GM12892 (cell line): ENCODE measurements around the gene ARMC8.

ENCODE experiments used
- DNase-seq: peaks from one replicate; pipeline ENCODE4 v3.0.0; 2011; ENCODE audit not compliant: insufficient read length
- FAIRE-seq: peaks from 2 replicates; lab custom pipeline; 2011; peaks lifted over from hg19 to GRCh38; lab: Jason Lieb, UNC
- POLR2A ChIP-seq: IDR thresholded peaks from 2 replicates; pipeline ENCODE4 v1.6.1; 2011; ENCODE audit warnings: low read depth, low read length, control low read depth
- POLR2AphosphoS5 ChIP-seq: IDR thresholded peaks from 2 replicates; pipeline ENCODE4 v1.6.1; 2011; ENCODE audit warnings: low read depth, low read length, control low read depth
- TAF1 ChIP-seq: IDR thresholded peaks from 2 replicates; pipeline ENCODE4 v1.6.1; 2011; ENCODE audit warnings: low read depth, mild to moderate bottlenecking, control low read depth, low read length, borderline replicate concordance

Gene ARMC8

DNA sequence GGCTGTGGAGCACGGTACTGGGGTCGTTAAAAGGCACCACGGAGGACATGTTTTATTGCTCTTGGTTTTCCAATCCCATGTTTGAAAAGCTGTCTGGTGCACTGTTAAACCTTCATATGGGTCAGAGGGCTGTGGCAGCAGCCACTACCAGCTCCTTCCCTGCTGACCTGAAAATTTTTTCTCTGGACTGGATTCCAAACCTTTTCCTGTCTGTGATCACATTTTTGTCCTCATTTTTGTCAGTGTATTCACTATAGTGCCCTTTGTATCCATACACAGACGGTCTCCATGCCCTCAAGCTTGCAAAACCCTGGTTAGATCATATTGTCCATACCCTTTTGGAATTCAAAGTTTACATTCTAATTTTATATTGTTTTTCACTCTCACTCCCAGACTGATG is 72.0 kb downstream of the ARMC8 start:
- no peak for DNase-seq
- TF ChIP-seq POLR2A (no peak), POLR2AphosphoS5 (no peak), TAF1 (no peak)
- FAIRE-seq: no peak

DNA sequence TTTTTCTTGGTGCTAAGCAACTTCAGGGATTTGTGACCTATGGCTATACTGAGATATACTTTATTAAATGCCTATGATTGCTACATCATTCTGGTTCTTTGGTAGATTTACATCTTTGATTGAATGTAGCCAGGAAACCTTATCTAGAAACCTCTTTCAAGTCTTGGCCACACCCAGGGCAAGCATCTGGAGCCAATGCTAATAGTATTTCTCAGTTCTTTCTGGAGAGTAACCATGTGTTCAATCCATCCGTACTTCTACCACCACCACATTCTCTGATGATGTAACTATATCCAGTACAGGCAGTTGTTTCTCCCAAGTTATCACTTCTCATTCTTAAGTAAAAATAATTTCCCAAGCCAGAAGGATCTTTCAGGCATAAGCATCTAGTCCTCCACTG is 73.5 kb downstream of the ARMC8 start:
- DNase-seq (no peak), FAIRE-seq (no peak)
- no peak for TF ChIP-seq POLR2AphosphoS5

DNA sequence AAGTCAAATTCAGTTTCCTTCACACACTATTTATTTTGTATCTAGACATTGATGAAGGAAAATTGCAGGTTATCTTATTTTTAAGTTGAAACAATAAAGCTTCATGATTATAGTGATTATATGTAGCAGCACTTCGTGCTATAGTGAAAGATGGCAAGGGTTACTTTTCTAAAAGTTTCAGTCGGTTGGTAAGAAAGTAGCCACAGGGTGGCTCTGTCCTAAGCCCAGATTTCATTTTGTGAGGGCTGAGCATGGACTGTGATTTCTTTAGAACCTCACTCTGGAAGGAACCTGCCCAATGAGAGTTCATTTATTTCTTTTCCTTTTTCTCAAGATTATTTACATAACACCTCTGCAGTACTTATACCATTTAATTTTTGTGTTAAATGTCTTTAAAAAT is 76.0 kb downstream of the ARMC8 start:
- TF ChIP-seq POLR2AphosphoS5 (no peak), POLR2A (no peak), TAF1 (no peak)
- FAIRE-seq (no peak), DNase-seq (no peak)

DNA sequence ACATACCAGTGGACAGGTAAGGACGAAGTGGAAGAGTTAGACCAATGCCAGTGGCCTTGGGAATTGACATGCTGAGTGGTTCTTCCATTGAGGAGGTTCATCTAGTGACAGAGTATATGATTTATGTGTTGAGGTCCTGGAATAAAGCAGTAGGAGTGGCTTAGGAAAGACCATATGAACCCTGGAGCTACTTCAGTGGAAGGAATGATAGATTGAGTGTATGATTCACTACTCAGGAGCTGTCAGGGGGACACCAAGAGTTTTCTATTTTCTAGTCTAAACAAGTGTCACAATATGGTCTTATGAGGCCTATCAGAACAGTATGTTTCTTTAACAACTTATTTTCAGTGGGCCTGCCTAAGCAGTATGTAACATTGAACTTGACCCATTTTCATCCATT is 78.6 kb downstream of the ARMC8 start:
- DNase-seq (no peak), FAIRE-seq (no peak)
- TF ChIP-seq POLR2A (no peak), TAF1 (no peak), POLR2AphosphoS5 (no peak)

DNA sequence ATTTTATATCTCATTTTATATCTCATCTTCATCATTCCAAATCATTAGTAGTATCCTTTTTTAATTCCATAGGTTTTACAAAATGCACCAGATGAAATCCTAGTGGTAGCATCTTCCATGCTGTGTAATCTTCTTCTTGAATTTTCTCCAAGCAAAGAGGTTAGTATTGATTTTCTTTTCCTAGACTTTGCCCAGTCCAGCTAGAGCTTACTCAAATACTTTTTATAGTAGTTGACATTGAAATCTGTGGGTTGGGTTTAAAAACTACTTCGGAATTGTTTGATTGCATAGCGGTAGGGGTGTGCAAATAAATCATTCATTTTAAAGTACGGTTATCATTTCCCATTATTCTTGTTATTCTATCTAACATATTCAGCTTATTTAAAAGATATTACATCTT is 80.0 kb downstream of the ARMC8 start:
- DNase-seq (no peak), FAIRE-seq (no peak)
- TF ChIP-seq POLR2AphosphoS5 (no peak), POLR2A (no peak), TAF1 (no peak)

DNA sequence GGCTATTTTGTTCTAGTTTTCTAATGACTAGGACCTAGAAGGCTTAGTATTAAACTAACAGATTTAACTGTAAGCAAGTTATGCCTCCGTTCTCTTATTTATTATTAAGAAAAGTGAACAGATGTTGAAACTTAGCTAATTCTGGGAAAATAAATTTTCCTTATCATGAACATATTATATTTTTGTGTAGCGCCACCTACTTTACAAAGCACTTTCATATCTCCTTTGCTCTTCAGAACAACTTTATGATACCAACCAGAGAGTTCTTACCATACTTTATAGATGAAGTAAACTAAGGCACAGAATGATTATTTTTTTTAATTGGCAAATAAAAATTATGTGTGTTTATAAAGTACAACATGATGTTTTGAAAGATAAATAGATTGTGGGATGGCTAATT is 83.1 kb downstream of the ARMC8 start:
- no peak for DNase-seq
- no peak for FAIRE-seq
- TF ChIP-seq POLR2AphosphoS5 (no peak), POLR2A (no peak), TAF1 (no peak)

DNA sequence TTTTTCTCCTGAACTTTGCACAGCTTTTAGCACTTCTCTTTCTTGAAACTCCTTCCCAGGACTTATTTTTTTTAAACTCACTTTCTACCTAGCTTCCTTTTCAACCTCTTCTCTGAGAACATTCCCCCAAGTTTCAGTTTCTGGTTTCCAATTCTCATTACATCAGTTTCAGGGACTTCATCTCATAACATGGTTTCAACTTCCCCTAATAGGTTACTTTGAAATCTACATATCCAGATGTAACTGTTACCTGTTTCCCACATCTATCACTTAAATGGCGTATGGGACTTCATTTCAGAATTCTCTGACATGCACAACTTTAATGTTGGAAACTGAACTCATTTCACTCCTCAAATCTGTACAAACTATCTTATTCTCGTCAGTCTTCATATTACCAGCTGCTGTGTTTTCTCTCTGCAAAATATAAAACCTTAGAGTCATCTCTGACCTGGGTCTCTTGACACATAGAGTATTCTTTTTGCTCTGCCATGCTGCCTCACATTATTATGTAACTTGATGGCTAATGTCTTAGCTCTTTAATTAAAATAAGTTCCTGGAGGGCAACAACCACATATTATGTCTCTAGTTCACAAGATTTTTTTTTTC is 84.2 kb downstream of the ARMC8 start:
- no peak for TF ChIP-seq POLR2AphosphoS5
- no peak for TF ChIP-seq POLR2A
- TF ChIP-seq TAF1: no peak
- no peak for FAIRE-seq

DNA sequence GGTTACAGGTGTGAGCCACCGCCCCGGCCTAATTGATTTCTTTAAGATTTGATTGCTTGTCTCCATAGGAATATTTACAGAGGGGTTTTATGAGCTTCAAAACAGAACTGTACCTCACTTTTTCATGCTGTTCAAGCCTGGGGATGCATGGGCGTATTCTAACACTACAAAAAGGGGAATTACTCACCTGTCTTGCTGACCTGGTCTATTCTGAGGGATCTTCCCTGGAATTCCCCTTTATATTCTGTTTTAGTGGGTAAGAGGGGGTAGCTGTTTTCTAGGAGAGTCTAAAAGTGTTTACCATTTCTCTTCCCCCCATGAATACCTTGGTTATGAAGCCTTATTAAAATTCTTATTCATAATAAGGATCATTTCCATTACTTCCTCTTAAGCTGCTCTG is 94.5 kb downstream of the ARMC8 start:
- FAIRE-seq (no peak), DNase-seq (no peak)
- TF ChIP-seq POLR2A (no peak), TAF1 (no peak), POLR2AphosphoS5 (no peak)

More for the DNA sequence above, 84.2 kb downstream of the ARMC8 start:
- DNase-seq: no peak

DNA sequence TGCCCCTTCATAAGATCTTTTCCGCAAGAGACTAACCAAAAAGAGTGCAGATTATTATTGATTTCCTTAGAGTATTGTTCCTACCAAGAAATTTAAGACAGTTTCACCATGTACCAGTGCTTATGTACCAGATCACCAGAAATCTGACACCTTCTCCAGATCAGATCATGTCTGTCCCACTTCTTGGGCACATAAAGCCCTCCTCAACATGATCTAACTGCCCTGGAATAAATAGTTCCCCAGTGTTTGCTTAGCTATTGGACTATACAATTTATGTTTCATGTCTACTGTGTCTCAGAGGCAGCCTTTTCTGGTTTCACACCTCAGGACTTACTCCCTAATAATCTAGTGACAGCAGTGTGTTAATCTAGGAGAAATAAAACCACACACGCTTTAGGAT is 95.7 kb downstream of the ARMC8 start:
- FAIRE-seq (no peak), DNase-seq (no peak)
- no peak for TF ChIP-seq TAF1
- TF ChIP-seq POLR2AphosphoS5: no peak
- TF ChIP-seq POLR2A: no peak

DNA sequence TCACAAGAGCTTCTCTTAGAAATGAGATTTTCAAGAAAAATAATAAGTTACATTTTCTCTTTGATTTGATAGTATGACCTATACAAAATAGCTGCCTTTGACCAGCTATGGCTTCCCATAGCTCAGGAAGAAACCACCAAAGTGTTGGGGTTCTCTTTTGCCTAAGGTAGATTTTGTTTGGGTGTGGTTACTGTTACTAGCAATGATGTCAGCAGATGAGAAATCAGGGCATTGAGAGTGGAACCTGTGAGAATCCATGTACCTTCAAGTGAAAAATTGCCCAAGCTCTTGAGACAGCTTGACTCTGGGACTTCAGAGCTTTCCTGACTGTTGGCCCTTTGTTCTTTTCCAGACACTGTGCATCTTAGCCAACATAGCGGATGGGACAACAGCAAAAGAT is 97.0 kb downstream of the ARMC8 start:
- DNase-seq (no peak), FAIRE-seq (no peak)
- TF ChIP-seq TAF1 (no peak), POLR2AphosphoS5 (no peak), POLR2A (no peak)

DNA sequence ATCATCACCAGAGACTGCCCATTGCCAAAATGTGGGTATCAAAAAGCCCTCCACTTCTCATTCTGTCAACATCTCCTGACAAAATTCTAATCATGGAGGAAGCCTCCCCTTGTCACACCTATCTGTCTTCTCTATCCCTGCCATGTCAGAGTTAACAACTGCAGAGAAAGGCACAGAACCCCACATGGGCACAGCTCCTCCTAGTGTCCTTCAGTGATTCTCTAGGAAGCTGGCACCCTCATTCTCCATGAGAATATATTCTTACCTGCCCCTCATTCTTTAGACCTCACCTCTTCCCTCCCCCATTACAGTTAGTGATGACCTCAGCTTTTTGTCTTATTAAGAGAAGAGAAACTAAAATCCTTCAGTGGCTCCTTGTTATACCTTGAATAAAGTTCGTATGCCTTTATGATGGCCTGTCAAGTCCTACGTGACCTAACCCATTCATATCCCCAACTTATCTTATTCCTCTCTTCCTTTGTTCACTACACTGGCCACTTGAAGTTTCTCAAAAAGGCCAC is 97.9 kb downstream of the ARMC8 start:
- DNase-seq (no peak), FAIRE-seq (no peak)
- TF ChIP-seq TAF1 (no peak), POLR2AphosphoS5 (no peak), POLR2A (no peak)

DNA sequence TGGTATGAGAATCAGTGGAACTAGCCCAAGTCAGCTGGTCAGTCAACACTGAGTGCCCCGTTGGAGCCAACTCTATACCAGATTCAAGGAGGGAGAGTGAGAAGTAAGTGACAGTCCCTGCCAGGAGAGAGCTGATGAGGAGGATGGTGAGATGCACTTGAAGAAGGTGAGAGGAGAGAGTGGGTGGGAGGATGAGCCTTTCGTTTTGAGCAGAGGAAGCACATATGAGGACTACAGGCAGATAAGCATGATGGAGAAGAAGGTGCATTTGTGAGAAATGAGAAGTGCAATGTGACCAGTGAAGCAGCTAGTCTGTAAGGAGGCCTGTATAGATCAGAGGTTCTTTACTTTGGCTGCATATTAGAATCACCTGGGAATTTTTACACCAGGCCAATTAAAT is 102.2 kb downstream of the ARMC8 start:
- FAIRE-seq: no peak
- no peak for TF ChIP-seq POLR2AphosphoS5
- TF ChIP-seq POLR2A: no peak
- no peak for TF ChIP-seq TAF1
- DNase-seq: no peak

DNA sequence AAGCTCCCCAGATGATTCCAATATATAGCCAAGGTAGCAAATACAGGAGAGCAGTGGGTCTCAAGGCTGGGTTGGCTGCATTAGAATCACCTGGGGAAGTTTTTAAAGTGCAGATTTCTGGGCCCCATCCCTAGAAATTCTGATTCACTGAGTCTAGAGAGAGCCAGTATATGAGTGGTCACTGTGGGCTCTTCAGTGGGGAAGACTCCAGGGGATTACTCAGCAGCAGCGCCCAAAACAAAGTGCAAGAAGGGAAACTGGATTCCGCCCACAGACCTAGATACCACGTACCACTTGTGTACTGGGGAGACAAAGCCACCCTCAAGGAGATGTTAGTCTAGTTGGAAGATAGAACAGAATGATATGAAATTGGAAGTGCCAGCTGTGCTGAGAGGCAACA is 102.6 kb downstream of the ARMC8 start:
- DNase-seq (no peak), FAIRE-seq (no peak)
- no peak for TF ChIP-seq POLR2AphosphoS5
- no peak for TF ChIP-seq POLR2A
- no peak for TF ChIP-seq TAF1

DNA sequence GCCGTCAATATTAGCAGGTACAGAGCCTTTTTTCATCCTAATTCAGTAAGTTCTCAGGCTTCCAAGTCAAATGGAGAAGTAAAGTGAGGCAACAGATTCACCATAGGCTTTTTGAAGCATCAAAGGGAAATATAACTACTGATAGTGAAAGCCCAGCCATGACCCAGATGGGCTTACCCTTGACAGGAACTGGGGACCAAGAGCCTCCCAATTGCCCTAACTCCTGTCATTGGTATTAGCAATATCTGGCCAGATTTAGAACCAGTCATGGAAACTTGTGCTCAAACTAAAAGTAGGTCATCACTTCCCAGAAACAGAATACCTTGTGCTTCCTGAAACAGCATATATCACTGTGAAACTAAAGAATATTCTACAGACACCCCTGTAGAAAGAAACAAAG is 109.5 kb downstream of the ARMC8 start:
- DNase-seq (no peak), FAIRE-seq (no peak)
- TF ChIP-seq TAF1 (no peak), POLR2AphosphoS5 (no peak), POLR2A (no peak)
